Lower leg skin (tissue), 3 donors: ENCODE data around the gene PCDH9.

Experiments used
- CTCF ChIP-seq, 3 donors: fragments of 450-650 bp; IDR thresholded peaks; one replicate each; pipeline ENCODE4 v1.5.1; 2016; ENCODE audit warnings: antibody characterized with exemption in 3 of 3, mild to moderate bottlenecking in 3 of 3, moderate library complexity in 2 of 3
- POLR2A ChIP-seq, 2 donors: fragments of 450-650 bp; IDR thresholded peaks; one replicate each; pipeline ENCODE4 v1.6.1; 2016 to 2017; ENCODE audit warnings: antibody characterized with exemption in 2 of 2, mild to moderate bottlenecking in 1 of 2, moderate library complexity in 1 of 2

- TF ChIP-seq POLR2A (IDR thresholded peaks at IDR 0.05) (no peak), CTCF (IDR thresholded peaks at IDR 0.05) (no peak)
Observed at GRCh38 chr13:67210208-67210607, 19.9 kb downstream of the PCDH9 start.
